HG02884 (cell line): Measurements from ENCODE around the gene XPC.

ENCODE experiments used
- ATAC-seq: cut with Tn5 transposase; IDR thresholded peaks from one replicate; pipeline ENCODE4 v1.9.1; 2021; ENCODE audit warnings: mild to moderate bottlenecking, moderate library complexity; ENCODE audit not compliant: unreplicated experiment

The XPC gene

GRCh38 chr3:14137004-14137403 is 41.4 kb downstream of the XPC start:
- ATAC-seq = no peak

- no peak for ATAC-seq
Measured at GRCh38 chr3:14135581-14135980, 42.8 kb downstream of the XPC start.

- ATAC-seq = no peak
Measured at GRCh38 chr3:14134291-14134690, 44.1 kb downstream of the XPC start.

GRCh38 chr3:14133876-14134275 is 44.5 kb downstream of the XPC start:
- no peak for ATAC-seq

- no peak for ATAC-seq
Measured at GRCh38 chr3:14133188-14133800, 45.1 kb downstream of the XPC start.

- no peak for ATAC-seq
Measured at GRCh38 chr3:14132689-14133088, 45.7 kb downstream of the XPC start.

GRCh38 chr3:14132120-14132519 is 46.3 kb downstream of the XPC start:
- no peak for ATAC-seq

GRCh38 chr3:14131134-14131533 is 47.3 kb downstream of the XPC start:
- ATAC-seq = no peak

- no peak for ATAC-seq
Measured at GRCh38 chr3:14130707-14131106, 47.7 kb downstream of the XPC start.

- no peak for ATAC-seq
Measured at GRCh38 chr3:14130230-14130629, 48.2 kb downstream of the XPC start.

- no peak for ATAC-seq
Measured at GRCh38 chr3:14129296-14129695, 49.1 kb downstream of the XPC start.

- ATAC-seq = no peak
Measured at GRCh38 chr3:14128724-14129123, 49.7 kb downstream of the XPC start.

- no peak for ATAC-seq
Measured at GRCh38 chr3:14127516-14128161, 50.8 kb downstream of the XPC start.

- ATAC-seq = no peak
Measured at GRCh38 chr3:14126887-14127505, 51.4 kb downstream of the XPC start.

- no peak for ATAC-seq
Measured at GRCh38 chr3:14126017-14126886, 52.1 kb downstream of the XPC start.

GRCh38 chr3:14125193-14126016 is 53.0 kb downstream of the XPC start:
- peak; percentile 27 for ATAC-seq

- ATAC-seq = peak; percentile 84
Measured at GRCh38 chr3:14124615-14125192, 53.7 kb downstream of the XPC start, which contains the start of the genes CHCHD4 and TMEM43. Gene CHCHD4 (minus strand): TSS chr3:14124870. CDS start chr3:14124676, 194 bp downstream. Gene TMEM43 (plus strand): TSS chr3:14125052. CDS start chr3:14125194, 142 bp downstream.

- peak; percentile 36 for ATAC-seq
Measured at GRCh38 chr3:14124223-14124614, 54.2 kb downstream of the XPC start.

- no peak for ATAC-seq
Measured at GRCh38 chr3:14123308-14124222, 54.8 kb downstream of the XPC start.
